Ovary (tissue), 3 donors: ENCODE data around the gene PPP6R3.
"Not testable (repeated sequence)": the region's sequence is repeated elsewhere in the genome, so short reads cannot be mapped to it uniquely, and the experiment has no call there.

Experiments used
- POLR2A ChIP-seq: fragments of 450-650 bp; IDR thresholded peaks from one replicate; pipeline ENCODE4 v1.6.1; 2017; ENCODE audit warnings: antibody characterized with exemption, mild to moderate bottlenecking, moderate library complexity
- TF ChIP-seq, protein P1 (sequence below), 3 donors: fragments of 450-650 bp in 2 of 3; fragments of 200-600 bp in 1 of 3; IDR thresholded peaks; one replicate each; pipeline versions ENCODE4 v1.5.1 to v1.8.0; 2016 to 2022; ENCODE audit warnings: antibody characterized with exemption in 3 of 3, mild to moderate bottlenecking in 1 of 3
- donor health status: DM: no; HTN: no; CAD: no.

DNA sequence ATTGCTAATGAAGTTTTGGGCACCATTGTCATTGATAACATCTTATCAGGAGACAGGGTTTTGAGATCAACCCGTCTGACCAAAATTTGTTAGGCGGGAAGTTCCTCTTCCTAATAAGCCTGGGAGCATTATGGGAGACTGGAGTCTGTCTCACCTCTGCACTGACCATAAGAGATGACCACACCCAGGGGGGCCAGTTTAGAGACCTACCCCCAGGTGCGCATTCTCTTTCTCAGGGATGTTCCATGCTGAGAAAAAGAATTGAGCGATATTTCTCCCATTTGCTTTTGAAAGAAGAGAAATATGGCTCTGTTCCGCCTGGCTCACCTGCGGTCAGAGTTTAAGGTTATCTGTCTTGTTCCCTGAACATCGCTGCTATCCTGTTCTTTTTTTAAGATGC, 80.0 kb downstream of the PPP6R3 start:
- TF ChIP-seq, protein P1, sequence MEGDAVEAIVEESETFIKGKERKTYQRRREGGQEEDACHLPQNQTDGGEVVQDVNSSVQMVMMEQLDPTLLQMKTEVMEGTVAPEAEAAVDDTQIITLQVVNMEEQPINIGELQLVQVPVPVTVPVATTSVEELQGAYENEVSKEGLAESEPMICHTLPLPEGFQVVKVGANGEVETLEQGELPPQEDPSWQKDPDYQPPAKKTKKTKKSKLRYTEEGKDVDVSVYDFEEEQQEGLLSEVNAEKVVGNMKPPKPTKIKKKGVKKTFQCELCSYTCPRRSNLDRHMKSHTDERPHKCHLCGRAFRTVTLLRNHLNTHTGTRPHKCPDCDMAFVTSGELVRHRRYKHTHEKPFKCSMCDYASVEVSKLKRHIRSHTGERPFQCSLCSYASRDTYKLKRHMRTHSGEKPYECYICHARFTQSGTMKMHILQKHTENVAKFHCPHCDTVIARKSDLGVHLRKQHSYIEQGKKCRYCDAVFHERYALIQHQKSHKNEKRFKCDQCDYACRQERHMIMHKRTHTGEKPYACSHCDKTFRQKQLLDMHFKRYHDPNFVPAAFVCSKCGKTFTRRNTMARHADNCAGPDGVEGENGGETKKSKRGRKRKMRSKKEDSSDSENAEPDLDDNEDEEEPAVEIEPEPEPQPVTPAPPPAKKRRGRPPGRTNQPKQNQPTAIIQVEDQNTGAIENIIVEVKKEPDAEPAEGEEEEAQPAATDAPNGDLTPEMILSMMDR (IDR thresholded peaks at IDR 0.05): not testable (repeated sequence)
- not testable (repeated sequence) for TF ChIP-seq POLR2A
